GM12878 (cell line): ENCODE data around the gene KRT28. TPM values are rescaled to one million over a fixed set of nuclear protein-coding genes. Genes with fewer than 3 reads are reported as not detected.
"Not testable (repeated sequence)": the region's sequence is repeated elsewhere in the genome, so short reads cannot be mapped to it uniquely, and the experiment has no call there.

Source experiments
- ATAC-seq: fragments of 200-7000 bp; cut with Tn5 transposase; 3 replicates; pipeline ENCODE4 v1.9.1; 2020; ENCODE audit warnings: mild to moderate bottlenecking, moderate library complexity
- BruUV-seq: library from RNA; stranded (reverse); fragments of 400-500 nt; replicated peaks from 2 replicates; lab custom pipeline; 2021; lab: Mats Ljungman, UMichigan
- CTCF ChIA-PET: fragments of 300-600 bp; sonication (Branson Sonifier 250); formaldehyde crosslinking; extraction: SDS; loops from one replicate; lab custom pipeline; 2021; ENCODE audit warnings: inconsistent platforms; lab: Yijun Ruan, JAX
- POLR2A ChIA-PET: fragments of 350-600 bp; formaldehyde crosslinking; extraction: SDS; loops from one replicate; lab custom pipeline; 2021; ENCODE audit warnings: inconsistent platforms; lab: Charles Lee
- RAD21 ChIA-PET: fragments of 300-600 bp; sonication (Branson Sonifier 250); formaldehyde crosslinking; loops from one replicate; lab custom pipeline; 2023; ENCODE audit warnings: antibody characterized with exemption; ENCODE audit not compliant: unreplicated experiment; lab: Charles Lee
- SMC1A ChIA-PET: fragments of 300-600 bp; sonication (Branson Sonifier 250); formaldehyde crosslinking; loops from one replicate; lab custom pipeline; 2023; ENCODE audit not compliant: unreplicated experiment, uncharacterized antibody; lab: Charles Lee
- DNase-seq: peaks from one replicate; pipeline ENCODE4 v3.0.0-alpha.2; 2011; ENCODE audit warnings: low read depth, low spot score
- FAIRE-seq: peaks from 3 replicates; lab custom pipeline; 2011; peaks lifted over from hg19 to GRCh38; lab: Jason Lieb, UNC
- H2AFZ ChIP-seq: 2 replicates; pipeline ENCODE4 v1.6.0; 2011; ENCODE audit warnings: low read depth, low read length, control low read depth; ENCODE audit not compliant: control insufficient read depth
- H3K27ac ChIP-seq: 2 replicates; pipeline ENCODE4 v1.5.1; 2011; ENCODE audit warnings: control low read depth; ENCODE audit not compliant: control insufficient read depth, insufficient read depth
- H3K27me3 ChIP-seq, 2 experiments: replicated peaks in 1 of 2; 2 replicates each; pipeline versions ENCODE4 v1.6.0 to v1.6.1; 2011; ENCODE audit warnings: low read length in 1 of 2; ENCODE audit not compliant: control insufficient read depth in 2 of 2, insufficient read depth in 2 of 2
- H3K36me3 ChIP-seq, 2 experiments: 2 replicates each; pipeline ENCODE4 v1.5.1; 2011; ENCODE audit warnings: low read length in 1 of 2; ENCODE audit not compliant: control insufficient read depth in 2 of 2, insufficient read depth in 2 of 2
- H3K4me1 ChIP-seq: 2 replicates; pipeline ENCODE4 v1.6.1; 2011; ENCODE audit warnings: mild to moderate bottlenecking, low read length, moderate library complexity, mixed read lengths; ENCODE audit not compliant: control insufficient read depth, insufficient read depth
- H3K4me2 ChIP-seq: 2 replicates; pipeline ENCODE4 v1.6.0; 2011; ENCODE audit warnings: control low read depth; ENCODE audit not compliant: control insufficient read depth, insufficient read depth
- H3K4me3 ChIP-seq: fragments of 200-600 bp; sonication (generic); 2 replicates; pipeline ENCODE4 v1.5.1; 2016
- H3K79me2 ChIP-seq: 2 replicates; pipeline ENCODE4 v1.6.0; 2011; ENCODE audit warnings: low read length; ENCODE audit not compliant: control insufficient read depth, insufficient read depth
- H3K9ac ChIP-seq: 2 replicates; pipeline ENCODE4 v1.8.0; 2011; ENCODE audit warnings: low read length, control low read depth, mixed read lengths; ENCODE audit not compliant: control insufficient read depth, insufficient read depth
- H3K9me3 ChIP-seq: replicated peaks from 3 replicates; pipeline ENCODE4 v1.5.1; 2011; ENCODE audit warnings: mild to moderate bottlenecking, low read length; ENCODE audit not compliant: control insufficient read depth, insufficient read depth
- H4K20me1 ChIP-seq: 2 replicates; pipeline ENCODE4 v1.6.0; 2011; ENCODE audit not compliant: control insufficient read depth, insufficient read depth
- BACH1 ChIP-seq: fragments of 450-650 bp; IDR thresholded peaks from 2 replicates; pipeline ENCODE4 v1.6.1; 2017; ENCODE audit warnings: mild to moderate bottlenecking, borderline replicate concordance
- BCL11A ChIP-seq: IDR thresholded peaks from 2 replicates; pipeline ENCODE4 v1.6.1; 2011; ENCODE audit warnings: low read depth, low read length
- CBFB ChIP-seq: IDR thresholded peaks from 2 replicates; pipeline ENCODE4 v1.6.1; 2016; ENCODE audit warnings: antibody characterized with exemption, low read depth
- EP300 ChIP-seq, 2 experiments: fragments of 150-350 bp in 1 of 2; IDR thresholded peaks; 2 replicates each; pipeline ENCODE4 v1.6.1; 2011 to 2012; ENCODE audit warnings: low read depth in 2 of 2, low read length in 2 of 2, borderline replicate concordance in 1 of 2, improper control_type of control experiment in 1 of 2, inconsistent platforms in 1 of 2; ENCODE audit not compliant: control insufficient read depth in 1 of 2
- HDGF ChIP-seq: fragments of 450-650 bp; IDR thresholded peaks from 2 replicates; pipeline ENCODE4 v1.6.1; 2016; ENCODE audit warnings: antibody characterized with exemption
- KLF5 ChIP-seq: fragments of 450-650 bp; IDR thresholded peaks from 2 replicates; pipeline ENCODE4 v1.6.1; 2014; ENCODE audit warnings: mild to moderate bottlenecking; ENCODE audit not compliant: partially characterized antibody
- MTA3 ChIP-seq: IDR thresholded peaks from 2 replicates; pipeline ENCODE4 v1.6.1; 2012; ENCODE audit warnings: low read length, inconsistent platforms, borderline replicate concordance
- NFXL1 ChIP-seq: fragments of 450-650 bp; IDR thresholded peaks from 2 replicates; pipeline ENCODE4 v1.6.1; 2017; ENCODE audit warnings: antibody characterized with exemption, mild to moderate bottlenecking, borderline replicate concordance
- NR2C1 ChIP-seq: fragments of 450-650 bp; IDR thresholded peaks from 2 replicates; pipeline ENCODE4 v1.6.1; 2017; ENCODE audit warnings: antibody characterized with exemption, mild to moderate bottlenecking, moderate library complexity
- SP1 ChIP-seq: IDR thresholded peaks from one replicate; pipeline ENCODE4 v1.6.1; 2011; ENCODE audit warnings: low read depth, low read length
- STAT3 ChIP-seq: IDR thresholded peaks from 2 replicates; pipeline ENCODE4 v1.6.1; 2011; ENCODE audit warnings: low read depth, low read length, improper control_type of control experiment
- TARDBP ChIP-seq: IDR thresholded peaks from 2 replicates; pipeline ENCODE4 v1.6.1; 2016; ENCODE audit warnings: borderline replicate concordance
- TBL1XR1 ChIP-seq: IDR thresholded peaks from 2 replicates; pipeline ENCODE4 v1.6.1; 2012; ENCODE audit warnings: low read depth, low read length, improper control_type of control experiment
- WGBS: methylation state at CpG from one replicate; pipeline ENCODE4 v1.1.6; 2016; ENCODE audit warnings: low lambda C conversion rate; ENCODE audit not compliant: insufficient replicate concordance, insufficient coverage; ENCODE audit errors: missing lambda C conversion rate; 5-methylcytosine and 5-hydroxymethylcytosine counted together
- in situ Hi-C: fragments of 300-500 bp; cut with MboI; formaldehyde crosslinking; loops from 9 replicates; pipeline ENCODE4 v1.14.3; 2018; ENCODE audit warnings: mixed read lengths
- intact Hi-C: fragments of 100-400 bp; cut with micrococcal nuclease; formaldehyde crosslinking; loops from one replicate; pipeline ENCODE4 v1.14.2; 2022; ENCODE audit not compliant: unreplicated experiment
- polyA plus RNA-seq, 11 experiments: library from polyadenylated mRNA; depleted of rRNA in 4 of 11; unstranded in 6 of 11; stranded (reverse) in 5 of 11; fragments of >200 nt; fragmentation: Nextera tagmentation in 4 of 11; fragmentation: Illumina TruSeq in 1 of 11; extraction: Ambion mirVana in 4 of 11; extraction: Trizol in 1 of 11; gene quantifications; 1 replicate in 1 of 11; 2 replicates in 10 of 11; pipeline versions ENCODE4 v1.2.1 to v1.2.3, GENCODE V29; 2011 to 2016; ENCODE audit warnings: inconsistent platforms in 2 of 11, missing spikeins in 2 of 11, low read depth in 1 of 11
- total RNA-seq, 4 experiments: library from RNA; depleted of rRNA in 3 of 4; stranded (reverse); fragments of >200 nt in 3 of 4; fragmentation: Illumina TruSeq in 1 of 4; extraction: Trizol in 1 of 4; gene quantifications; 2 replicates each; pipeline versions ENCODE4 v1.2.1 to v1.2.3, GENCODE V29; 2013 to 2021
- TF ChIP-seq, protein P1 (sequence below): fragments of 450-650 bp; IDR thresholded peaks from 2 replicates; pipeline ENCODE4 v1.6.1; 2017; ENCODE audit warnings: low read depth, mild to moderate bottlenecking, moderate library complexity
- TF ChIP-seq, protein P2 (sequence below): IDR thresholded peaks from 2 replicates; pipeline ENCODE4 v1.6.1; 2012; ENCODE audit warnings: low read depth, low read length, improper control_type of control experiment

KRT28 gene
- total and polyA plus RNA-seq, 10 of the 15 experiments (the other 5 are each of a cell fraction or from before 2014, with no cell fraction given) = not detected

DNA sequence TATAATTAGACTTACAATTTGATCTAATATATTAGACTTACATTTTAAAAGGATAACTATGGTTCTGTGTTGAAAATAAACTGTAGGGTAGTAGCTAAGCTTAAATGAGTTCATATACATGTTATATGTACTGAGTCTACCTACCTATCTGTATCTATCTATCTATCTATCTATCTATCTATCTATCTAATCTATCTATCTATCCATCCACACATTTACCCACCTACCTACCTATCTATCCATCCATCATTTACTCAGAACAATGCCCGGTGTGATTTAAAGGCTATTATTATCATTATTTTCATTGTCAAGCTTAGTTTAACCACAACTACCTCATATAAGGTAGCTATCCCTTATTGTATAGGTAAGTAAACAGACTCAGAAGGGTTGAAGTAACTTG is 15.6 kb upstream of the KRT28 start:
- Histone ChIP-seq H2AFZ (no peak overlapping the region), H4K20me1 (no peaks in the 10 kb centered on the region), H3K4me1 (peaks cover 9% of the 10 kb centered on the region), H3K4me2 (no peak overlapping the region), H3K4me3 (no peak overlapping the region), H3K27ac (no peak overlapping the region), H3K79me2 (peaks cover 5% of the 10 kb centered on the region), H3K36me3 (peaks cover 0 to 7% of the 10 kb centered on the region in 2 experiments; a peak in 2 of 4 replicates), H3K27me3 (peaks cover 0 to 3% of the 10 kb centered on the region in 2 experiments; a peak in 1 of 4 replicates), H3K9me3 (no peaks in the 10 kb centered on the region), H3K9ac (no peak overlapping the region)
- FAIRE-seq = no peak
- ChIA-PET POLR2A (no interaction called here), CTCF (interaction anchor here (0.9 to 1.3 kb wide), 4 partner anchors 9 to 37 kb away, joined by 3 to 4 read pairs (median 4); no protein-coding TSS in a partner anchor), RAD21 (no interaction called here), SMC1A (no interaction called here)
- intact Hi-C loops (no loop called here), in situ Hi-C loops (no loop called here)
- no peak for TF ChIP-seq HDGF
- TF ChIP-seq TBL1XR1 = no peak
- no peak for TF ChIP-seq BACH1
- TF ChIP-seq NFXL1 = no peak
- no peak for TF ChIP-seq CBFB
- no peak for TF ChIP-seq EP300 (IDR thresholded peaks at IDR 0.05; ENCODE audit: borderline replicate concordance in 1 of 2, control insufficient read depth in 1 of 2, low read depth in 2 of 2, low read length in 2 of 2)
- no peak for TF ChIP-seq STAT3
- no peak for TF ChIP-seq KLF5
- TF ChIP-seq NR2C1 = no peak
- TF ChIP-seq, protein P1, sequence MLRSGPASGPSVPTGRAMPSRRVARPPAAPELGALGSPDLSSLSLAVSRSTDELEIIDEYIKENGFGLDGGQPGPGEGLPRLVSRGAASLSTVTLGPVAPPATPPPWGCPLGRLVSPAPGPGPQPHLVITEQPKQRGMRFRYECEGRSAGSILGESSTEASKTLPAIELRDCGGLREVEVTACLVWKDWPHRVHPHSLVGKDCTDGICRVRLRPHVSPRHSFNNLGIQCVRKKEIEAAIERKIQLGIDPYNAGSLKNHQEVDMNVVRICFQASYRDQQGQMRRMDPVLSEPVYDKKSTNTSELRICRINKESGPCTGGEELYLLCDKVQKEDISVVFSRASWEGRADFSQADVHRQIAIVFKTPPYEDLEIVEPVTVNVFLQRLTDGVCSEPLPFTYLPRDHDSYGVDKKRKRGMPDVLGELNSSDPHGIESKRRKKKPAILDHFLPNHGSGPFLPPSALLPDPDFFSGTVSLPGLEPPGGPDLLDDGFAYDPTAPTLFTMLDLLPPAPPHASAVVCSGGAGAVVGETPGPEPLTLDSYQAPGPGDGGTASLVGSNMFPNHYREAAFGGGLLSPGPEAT = no peak
- no peak for TF ChIP-seq TARDBP
- no peak for TF ChIP-seq MTA3
- no peak for TF ChIP-seq SP1
- no peak for TF ChIP-seq BCL11A
- TF ChIP-seq, protein P2, sequence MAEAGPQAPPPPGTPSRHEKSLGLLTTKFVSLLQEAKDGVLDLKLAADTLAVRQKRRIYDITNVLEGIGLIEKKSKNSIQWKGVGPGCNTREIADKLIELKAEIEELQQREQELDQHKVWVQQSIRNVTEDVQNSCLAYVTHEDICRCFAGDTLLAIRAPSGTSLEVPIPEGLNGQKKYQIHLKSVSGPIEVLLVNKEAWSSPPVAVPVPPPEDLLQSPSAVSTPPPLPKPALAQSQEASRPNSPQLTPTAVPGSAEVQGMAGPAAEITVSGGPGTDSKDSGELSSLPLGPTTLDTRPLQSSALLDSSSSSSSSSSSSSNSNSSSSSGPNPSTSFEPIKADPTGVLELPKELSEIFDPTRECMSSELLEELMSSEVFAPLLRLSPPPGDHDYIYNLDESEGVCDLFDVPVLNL = no peak
- no peak for ATAC-seq
- no peak for DNase-seq
- BruUV-seq = no TSS peak
- 97% methylated on average over 1 of the region's 1 CpG for WGBS

DNA sequence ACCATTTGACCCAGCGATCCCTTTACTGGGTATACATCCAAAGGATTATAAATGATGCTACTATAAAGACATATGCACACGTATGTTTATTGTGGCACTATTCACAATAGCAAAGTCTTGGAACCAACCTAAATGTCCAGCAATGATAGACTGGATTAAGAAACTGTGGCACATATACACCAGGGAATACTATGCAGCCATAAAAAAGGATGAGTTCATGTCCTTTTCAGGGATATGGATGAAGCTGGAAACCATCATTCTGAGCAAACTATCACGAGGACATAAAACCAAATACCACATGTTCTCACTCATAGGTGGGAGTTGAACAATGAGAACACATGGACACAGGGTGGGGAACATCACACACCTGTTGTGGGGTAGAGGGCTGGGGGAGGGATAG is 14.9 kb upstream of the KRT28 start:
- FAIRE-seq, in situ Hi-C loops, H3K27ac ChIP-seq, BruUV-seq, POLR2A ChIA-PET, H3K4me1 ChIP-seq, CTCF ChIA-PET, SMC1A ChIA-PET, H3K4me3 ChIP-seq, H3K79me2 ChIP-seq, H3K27me3 ChIP-seq, RAD21 ChIA-PET, H3K36me3 ChIP-seq, ATAC-seq, H3K9ac ChIP-seq, H4K20me1 ChIP-seq, H2AFZ ChIP-seq, DNase-seq, H3K9me3 ChIP-seq, intact Hi-C loops, H3K4me2 ChIP-seq: not testable (repeated sequence)
- 62% methylated on average over 3 of the region's 3 CpGs for WGBS
